WTC11 (cell line): ENCODE measurements around the gene DONSON. TPM values are rescaled to one million over a fixed set of nuclear protein-coding genes. Genes with fewer than 3 reads are reported as not detected.

Experiments used
- ATAC-seq: fragments of 200-7000 bp; cut with Tn5 transposase; 2 replicates; pipeline ENCODE4 v1.10.0; 2021; ENCODE audit warnings: mild to moderate bottlenecking, moderate library complexity
- CTCF ChIA-PET: fragments of 300-600 bp; sonication (Branson Sonifier 250); formaldehyde crosslinking; loops from one replicate; lab custom pipeline; 2021; ENCODE audit warnings: antibody characterized with exemption; lab: Charles Lee
- POLR2A ChIA-PET: fragments of 350-600 bp; sonication (Branson Sonifier 250); formaldehyde crosslinking; loops from one replicate; lab custom pipeline; 2021; ENCODE audit warnings: antibody characterized with exemption; lab: Charles Lee
- DNase-seq: peaks from one replicate; pipeline ENCODE4 v3.0.0; 2021; ENCODE audit warnings: low spot score
- H3K27ac Mint-ChIP-seq: 2 replicates; pipeline ENCODE4 v1.8.0; 2021; ENCODE audit warnings: mixed read lengths
- H3K27me3 Mint-ChIP-seq: 2 replicates; pipeline ENCODE4 v1.8.0; 2021; ENCODE audit warnings: low read depth, mild to moderate bottlenecking, moderate library complexity, mixed read lengths
- H3K36me3 Mint-ChIP-seq: 2 replicates; pipeline ENCODE4 v1.8.0; 2021; ENCODE audit warnings: mixed read lengths
- H3K4me1 Mint-ChIP-seq: 2 replicates; pipeline ENCODE4 v1.8.0; 2022; ENCODE audit warnings: mixed read lengths
- H3K4me3 Mint-ChIP-seq: 2 replicates; pipeline ENCODE4 v1.8.0; 2021; ENCODE audit warnings: mild to moderate bottlenecking, moderate library complexity, mixed read lengths
- H3K9me3 Mint-ChIP-seq: 2 replicates; pipeline ENCODE4 v1.8.0; 2021; ENCODE audit warnings: mixed read lengths
- AFF4 ChIP-seq: sonication (generic); formaldehyde crosslinking; IDR thresholded peaks from 2 replicates; pipeline ENCODE4 v1.8.1; 2023; ENCODE audit warnings: mild to moderate bottlenecking, missing genetic modification reagents, borderline replicate concordance
- ATF2 ChIP-seq: sonication (generic); formaldehyde crosslinking; IDR thresholded peaks from 2 replicates; pipeline ENCODE4 v1.8.1; 2022; ENCODE audit warnings: low read depth, missing genetic modification reagents, borderline replicate concordance
- ATF3 ChIP-seq: sonication (generic); formaldehyde crosslinking; conservative IDR thresholded peaks from 2 replicates; pipeline ENCODE4 v1.8.1; 2022; ENCODE audit warnings: mild to moderate bottlenecking, missing genetic modification reagents
- CREM ChIP-seq: sonication (generic); formaldehyde crosslinking; IDR thresholded peaks from 2 replicates; pipeline ENCODE4 v1.8.1; 2022; ENCODE audit warnings: mild to moderate bottlenecking, missing genetic modification reagents, moderate library complexity
- ELF4 ChIP-seq: sonication (generic); formaldehyde crosslinking; IDR thresholded peaks from 2 replicates; pipeline ENCODE4 v1.8.1; 2022; ENCODE audit warnings: low read depth, mild to moderate bottlenecking, moderate library complexity, missing genetic modification reagents
- ESRRA ChIP-seq: sonication (generic); formaldehyde crosslinking; IDR thresholded peaks from 2 replicates; pipeline ENCODE4 v1.8.1; 2022; ENCODE audit warnings: mild to moderate bottlenecking, missing genetic modification reagents, borderline replicate concordance
- FOXK1 ChIP-seq: sonication (generic); formaldehyde crosslinking; IDR thresholded peaks from 2 replicates; pipeline ENCODE4 v1.8.0; 2022; ENCODE audit warnings: mild to moderate bottlenecking, moderate library complexity, missing genetic modification reagents
- FOXP1 ChIP-seq: sonication (generic); formaldehyde crosslinking; IDR thresholded peaks from 2 replicates; pipeline ENCODE4 v1.8.0; 2022; ENCODE audit warnings: missing genetic modification reagents, mild to moderate bottlenecking, moderate library complexity, borderline replicate concordance
- HMGXB4 ChIP-seq: sonication (generic); formaldehyde crosslinking; IDR thresholded peaks from 2 replicates; pipeline ENCODE4 v1.8.1; 2023; ENCODE audit warnings: mild to moderate bottlenecking, moderate library complexity, missing genetic modification reagents
- MAX ChIP-seq: sonication (generic); formaldehyde crosslinking; IDR thresholded peaks from 2 replicates; pipeline ENCODE4 v1.8.0; 2022; ENCODE audit warnings: mild to moderate bottlenecking, missing genetic modification reagents
- MYBL2 ChIP-seq: sonication (generic); formaldehyde crosslinking; IDR thresholded peaks from 2 replicates; pipeline ENCODE4 v1.8.1; 2023; ENCODE audit warnings: mild to moderate bottlenecking, moderate library complexity, missing genetic modification reagents
- OVOL2 ChIP-seq: fragments of 250-450 bp; sonication (Bioruptor Pico); IDR thresholded peaks from 2 replicates; pipeline ENCODE4 v1.9.0; 2021; ENCODE audit warnings: mild to moderate bottlenecking, borderline replicate concordance
- TCF7 ChIP-seq: sonication (generic); formaldehyde crosslinking; IDR thresholded peaks from 2 replicates; pipeline ENCODE4 v1.8.0; 2022; ENCODE audit warnings: mild to moderate bottlenecking, low read depth, missing genetic modification reagents, moderate library complexity
- TP53 ChIP-seq: sonication (generic); formaldehyde crosslinking; IDR thresholded peaks from 2 replicates; pipeline ENCODE4 v1.8.1; 2023; ENCODE audit warnings: mild to moderate bottlenecking, missing genetic modification reagents
- USF1 ChIP-seq: sonication (generic); formaldehyde crosslinking; IDR thresholded peaks from 2 replicates; pipeline ENCODE4 v1.8.0; 2022; ENCODE audit warnings: mild to moderate bottlenecking, missing genetic modification reagents
- USF2 ChIP-seq: sonication (generic); formaldehyde crosslinking; IDR thresholded peaks from 2 replicates; pipeline ENCODE4 v1.8.1; 2023; ENCODE audit warnings: mild to moderate bottlenecking, missing genetic modification reagents, moderate library complexity
- ZNF232 ChIP-seq: sonication (generic); formaldehyde crosslinking; IDR thresholded peaks from 2 replicates; pipeline ENCODE4 v1.8.0; 2022; ENCODE audit warnings: mild to moderate bottlenecking, missing genetic modification reagents
- ZNF532 ChIP-seq: fragments of 250-450 bp; sonication (Bioruptor Pico); IDR thresholded peaks from 2 replicates; pipeline ENCODE4 v1.9.0; 2021; ENCODE audit warnings: mild to moderate bottlenecking, borderline replicate concordance
- ZSCAN18 ChIP-seq: fragments of 250-450 bp; sonication (Bioruptor Pico); IDR thresholded peaks from 2 replicates; pipeline ENCODE4 v2.1.2; 2022; ENCODE audit warnings: mild to moderate bottlenecking, moderate library complexity
- total RNA-seq: library from RNA; stranded (reverse); gene quantifications from 3 replicates; pipeline ENCODE4 v1.2.3, GENCODE V29; 2021

DONSON gene
- total RNA-seq, 1 experiment from 2014 or later, result 32.2 TPM

GRCh38 chr21:33541756-33542639, 46.5 kb downstream of the DONSON start, which contains the start of gene GART:
GART (minus strand) TSS chr21:33542117; CDS start chr21:33539315, 2,802 bp downstream.
- ChIA-PET CTCF (interaction anchor here (1.1 to 1.5 kb wide), 2 partner anchors 62 to 64 kb away, joined by 3 to 5 read pairs; partner anchors contain the start of gene TMEM50B), POLR2A (interaction anchor here (0.6 to 1.2 kb wide), 3 partner anchors 22 to 47 kb away, joined by 3 read pairs; partner anchors contain the start of gene DONSON)
- peaks cover 6% of the 10 kb centered on the region for H3K9me3 Mint-ChIP-seq
- ATAC-seq (peak; percentile 77), DNase-seq (peak; percentile 85)
- H3K4me3 Mint-ChIP-seq, result peak within 1 kb of the TSS; percentile 99
- H3K27ac Mint-ChIP-seq, result peak within 1 kb of the TSS; percentile 100
- peaks cover 42% of the 10 kb centered on the region for H3K36me3 Mint-ChIP-seq
- peaks cover 22% of the 10 kb centered on the region for H3K4me1 Mint-ChIP-seq
- H3K27me3 Mint-ChIP-seq, result no peaks in the 10 kb centered on the region
- 0 out of 2 replicates have a peak, but pooled peaks have one; percentile 64 for TF ChIP-seq FOXK1
- no peak for TF ChIP-seq CREM (CRISPR knock-in tag)
- peak; percentile 63; the same call in 1 of the 2 replicates for TF ChIP-seq MYBL2 (CRISPR knock-in tag)
- TF ChIP-seq FOXP1 (CRISPR knock-in tag), result no peak; the same call in 1 of the 2 replicates
- no peak for TF ChIP-seq ZNF232
- no peak for TF ChIP-seq TCF7 (CRISPR knock-in tag)
- no peak for TF ChIP-seq ESRRA (CRISPR knock-in tag)
- no peak for TF ChIP-seq ATF3 (CRISPR knock-in tag)
- TF ChIP-seq USF1 (CRISPR knock-in tag), result peak; percentile 4; the same call in 1 of the 2 replicates
- TF ChIP-seq USF2 (CRISPR knock-in tag), result no peak
- no peak for TF ChIP-seq ZNF532 (CRISPR knock-in tag)
- no peak for TF ChIP-seq OVOL2 (CRISPR knock-in tag)
- TF ChIP-seq ELF4, result no peak
- TF ChIP-seq AFF4 (CRISPR knock-in tag), result no peak
- no peak for TF ChIP-seq ATF2 (CRISPR knock-in tag)
- no peak for TF ChIP-seq ZSCAN18 (CRISPR knock-in tag)
- TF ChIP-seq TP53 (CRISPR knock-in tag), result no peak
- TF ChIP-seq HMGXB4, result peak; percentile 72; the same call in 1 of the 2 replicates
- peak; percentile 63; the same call in 1 of the 2 replicates for TF ChIP-seq MAX (CRISPR knock-in tag)
